Activated T-helper 17 cell treated with anti-CD3 and anti-CD28 coated beads, Interleukin-2, amount 50 U/mL, for 72 hours (primary cell): ENCODE data around the gene SLC39A12. TPM values are rescaled to one million over a fixed set of nuclear protein-coding genes. Genes with fewer than 3 reads are reported as not detected.

Source experiments
- ATAC-seq: fragments of 150-1000 bp; cut with Tn5 transposase; replicated peaks from 2 replicates; pipeline ENCODE4 v1.10.0; 2021; ENCODE audit warnings: mild to moderate bottlenecking, moderate library complexity
- H3K27ac Mint-ChIP-seq: one replicate; pipeline ENCODE4 v1.8.0; 2022; ENCODE audit warnings: mixed read lengths
- H3K27me3 Mint-ChIP-seq: one replicate; pipeline ENCODE4 v1.8.0; 2022; ENCODE audit warnings: mixed read lengths
- H3K36me3 Mint-ChIP-seq: one replicate; pipeline ENCODE4 v1.8.0; 2022; ENCODE audit warnings: low read depth, mild to moderate bottlenecking, mixed read lengths
- H3K4me1 Mint-ChIP-seq: one replicate; pipeline ENCODE4 v1.8.0; 2022; ENCODE audit warnings: mixed read lengths
- H3K4me3 Mint-ChIP-seq: one replicate; pipeline ENCODE4 v1.8.0; 2022; ENCODE audit warnings: mild to moderate bottlenecking, mixed read lengths
- H3K9me3 Mint-ChIP-seq: one replicate; pipeline ENCODE4 v1.8.0; 2022; ENCODE audit warnings: mixed read lengths
- total RNA-seq, 2 donors: library from RNA; stranded (reverse); gene quantifications; one replicate each; pipeline ENCODE4 v1.2.3, GENCODE V29; 2022

Gene SLC39A12
- total RNA-seq, 2 donors from 2014 or later, result not detected

GRCh38 chr10:17989908-17990767, 38.4 kb downstream of the SLC39A12 start:
- Mint-ChIP-seq H3K27me3 (no peaks in the 10 kb centered on the region), H3K4me1 (no peaks in the 10 kb centered on the region), H3K9me3 (peaks cover 4% of the 10 kb centered on the region), H3K4me3 (no peak overlapping the region), H3K36me3 (no peaks in the 10 kb centered on the region), H3K27ac (no peak overlapping the region)
- no peak for ATAC-seq

GRCh38 chr10:17992266-17992665, 40.5 kb downstream of the SLC39A12 start:
- no peaks in the 10 kb centered on the region for H3K36me3 Mint-ChIP-seq
- no peak for ATAC-seq
- no peaks in the 10 kb centered on the region for H3K27me3 Mint-ChIP-seq
- H3K9me3 Mint-ChIP-seq, result peaks cover 4% of the 10 kb centered on the region
- H3K4me1 Mint-ChIP-seq, result no peaks in the 10 kb centered on the region
- H3K4me3 Mint-ChIP-seq, result no peak overlapping the region
- no peak overlapping the region for H3K27ac Mint-ChIP-seq

- H3K36me3 Mint-ChIP-seq, result no peaks in the 10 kb centered on the region
- no peaks in the 10 kb centered on the region for H3K4me1 Mint-ChIP-seq
- H3K9me3 Mint-ChIP-seq, result peaks cover 4% of the 10 kb centered on the region
- no peak overlapping the region for H3K27ac Mint-ChIP-seq
- H3K27me3 Mint-ChIP-seq, result no peaks in the 10 kb centered on the region
- H3K4me3 Mint-ChIP-seq, result no peak overlapping the region
- no peak for ATAC-seq
Observed at GRCh38 chr10:17993361-17993760, 41.6 kb downstream of the SLC39A12 start.

GRCh38 chr10:18000601-18001000, 48.9 kb downstream of the SLC39A12 start:
- no peaks in the 10 kb centered on the region for H3K36me3 Mint-ChIP-seq
- no peak for ATAC-seq
- H3K27me3 Mint-ChIP-seq, result peaks cover 3% of the 10 kb centered on the region
- H3K9me3 Mint-ChIP-seq, result no peaks in the 10 kb centered on the region
- no peak overlapping the region for H3K27ac Mint-ChIP-seq
- no peaks in the 10 kb centered on the region for H3K4me1 Mint-ChIP-seq
- H3K4me3 Mint-ChIP-seq, result no peak overlapping the region

GRCh38 chr10:18005445-18005780, 53.7 kb downstream of the SLC39A12 start:
- no peaks in the 10 kb centered on the region for H3K9me3 Mint-ChIP-seq
- no peak overlapping the region for H3K27ac Mint-ChIP-seq
- no peaks in the 10 kb centered on the region for H3K4me1 Mint-ChIP-seq
- H3K36me3 Mint-ChIP-seq, result no peaks in the 10 kb centered on the region
- H3K4me3 Mint-ChIP-seq, result no peak overlapping the region
- ATAC-seq, result no peak
- H3K27me3 Mint-ChIP-seq, result peaks cover 3% of the 10 kb centered on the region

GRCh38 chr10:18005781-18006456, 54.2 kb downstream of the SLC39A12 start:
- H3K27ac Mint-ChIP-seq, result no peak overlapping the region
- H3K27me3 Mint-ChIP-seq, result peaks cover 3% of the 10 kb centered on the region
- ATAC-seq, result no peak
- no peak overlapping the region for H3K4me3 Mint-ChIP-seq
- H3K9me3 Mint-ChIP-seq, result no peaks in the 10 kb centered on the region
- H3K36me3 Mint-ChIP-seq, result no peaks in the 10 kb centered on the region
- no peaks in the 10 kb centered on the region for H3K4me1 Mint-ChIP-seq

GRCh38 chr10:18008986-18009385, 57.3 kb downstream of the SLC39A12 start:
- Mint-ChIP-seq H3K27me3 (peaks cover 3% of the 10 kb centered on the region), H3K9me3 (no peaks in the 10 kb centered on the region), H3K27ac (no peak overlapping the region), H3K4me3 (no peak overlapping the region), H3K4me1 (no peaks in the 10 kb centered on the region), H3K36me3 (no peaks in the 10 kb centered on the region)
- ATAC-seq, result no peak

- no peak overlapping the region for H3K27ac Mint-ChIP-seq
- peaks cover 3% of the 10 kb centered on the region for H3K27me3 Mint-ChIP-seq
- H3K4me3 Mint-ChIP-seq, result no peak overlapping the region
- no peaks in the 10 kb centered on the region for H3K36me3 Mint-ChIP-seq
- H3K4me1 Mint-ChIP-seq, result no peaks in the 10 kb centered on the region
- no peak for ATAC-seq
- no peaks in the 10 kb centered on the region for H3K9me3 Mint-ChIP-seq
Observed at GRCh38 chr10:18010050-18010449, 58.3 kb downstream of the SLC39A12 start.

- peaks cover 12% of the 10 kb centered on the region for H3K9me3 Mint-ChIP-seq
- H3K27me3 Mint-ChIP-seq, result no peaks in the 10 kb centered on the region
- H3K27ac Mint-ChIP-seq, result no peak overlapping the region
- no peaks in the 10 kb centered on the region for H3K4me1 Mint-ChIP-seq
- no peak for ATAC-seq
- no peak overlapping the region for H3K4me3 Mint-ChIP-seq
- H3K36me3 Mint-ChIP-seq, result no peaks in the 10 kb centered on the region
Observed at GRCh38 chr10:18020523-18020922, 68.8 kb downstream of the SLC39A12 start.

- no peaks in the 10 kb centered on the region for H3K27me3 Mint-ChIP-seq
- no peak for ATAC-seq
- H3K4me1 Mint-ChIP-seq, result no peaks in the 10 kb centered on the region
- no peak overlapping the region for H3K27ac Mint-ChIP-seq
- no peak overlapping the region for H3K4me3 Mint-ChIP-seq
- no peaks in the 10 kb centered on the region for H3K36me3 Mint-ChIP-seq
- H3K9me3 Mint-ChIP-seq, result peaks cover 17% of the 10 kb centered on the region
Observed at GRCh38 chr10:18021725-18022480, 70.2 kb downstream of the SLC39A12 start.

GRCh38 chr10:18043148-18044006, 91.7 kb downstream of the SLC39A12 start:
- Mint-ChIP-seq H3K4me1 (no peaks in the 10 kb centered on the region), H3K4me3 (no peak overlapping the region), H3K27me3 (peaks cover 5% of the 10 kb centered on the region), H3K9me3 (no peaks in the 10 kb centered on the region), H3K27ac (no peak overlapping the region), H3K36me3 (no peaks in the 10 kb centered on the region)
- no peak for ATAC-seq

GRCh38 chr10:18044976-18045720, 93.4 kb downstream of the SLC39A12 start:
- Mint-ChIP-seq H3K27ac (no peak overlapping the region), H3K9me3 (no peaks in the 10 kb centered on the region), H3K27me3 (peaks cover 5% of the 10 kb centered on the region), H3K4me3 (no peak overlapping the region), H3K4me1 (no peaks in the 10 kb centered on the region), H3K36me3 (no peaks in the 10 kb centered on the region)
- no peak for ATAC-seq

GRCh38 chr10:18056583-18056982, 104.9 kb downstream of the SLC39A12 start:
- H3K27ac Mint-ChIP-seq, result no peak overlapping the region
- H3K36me3 Mint-ChIP-seq, result no peaks in the 10 kb centered on the region
- no peak overlapping the region for H3K4me3 Mint-ChIP-seq
- ATAC-seq, result no peak
- no peaks in the 10 kb centered on the region for H3K27me3 Mint-ChIP-seq
- peaks cover 3% of the 10 kb centered on the region for H3K9me3 Mint-ChIP-seq
- H3K4me1 Mint-ChIP-seq, result no peaks in the 10 kb centered on the region
